K562 (cell line): ENCODE data around the gene POLR2C. TPM values are rescaled to one million over a fixed set of nuclear protein-coding genes. Genes with fewer than 3 reads are reported as not detected.

Experiments used
- ATAC-seq: fragments of 200-7000 bp; cut with Tn5 transposase; 3 replicates; pipeline ENCODE4 v1.9.1; 2020; ENCODE audit warnings: moderate library complexity
- BruUV-seq: library from RNA; stranded (reverse); fragments of 400-500 nt; replicated peaks from 2 replicates; lab custom pipeline; 2021; lab: Mats Ljungman, UMichigan
- CTCF ChIA-PET: fragments of 300-600 bp; formaldehyde crosslinking; extraction: SDS; loops from one replicate; lab custom pipeline; 2021; ENCODE audit warnings: low intra/inter-chr PET ratio; lab: Yijun Ruan, JAX
- POLR2A ChIA-PET: fragments of 300-600, 350-650 bp; sonication (Branson Sonifier 250); formaldehyde crosslinking; extraction: SDS; loops from one replicate; lab custom pipeline; 2021; ENCODE audit warnings: antibody characterized with exemption, inconsistent platforms; lab: Yijun Ruan, JAX
- DNase-seq, 4 experiments: peaks; one replicate each; pipeline versions ENCODE4 v3.0.0 to v3.0.0-alpha.2; 2011 to 2018; ENCODE audit warnings: low spot score in 3 of 4, mixed read lengths in 3 of 4; ENCODE audit errors: extremely low read depth in 1 of 4
- FAIRE-seq: peaks from 2 replicates; lab custom pipeline; 2011; peaks lifted over from hg19 to GRCh38; lab: Jason Lieb, UNC
- H2AFZ ChIP-seq: 2 replicates; pipeline ENCODE4 v1.6.0; 2011; ENCODE audit warnings: low read depth, low read length, control low read depth, inconsistent platforms
- H3K27ac ChIP-seq: fragments of 200-600 bp; 3 replicates; pipeline ENCODE4 v1.8.0; 2011; ENCODE audit warnings: low read depth, mild to moderate bottlenecking, control low read depth, inconsistent platforms, low read length, moderate library complexity, mixed read lengths; ENCODE audit errors: extremely low read depth
- H3K27me3 ChIP-seq, 2 experiments: fragments of 300-600 bp in 1 of 2; 2 replicates in 1 of 2; 3 replicates in 1 of 2; pipeline versions ENCODE4 v1.6.0 to v1.8.0; 2011; ENCODE audit warnings: inconsistent platforms in 2 of 2, low read length in 2 of 2, mild to moderate bottlenecking in 1 of 2, mixed read lengths in 1 of 2, moderate library complexity in 1 of 2; ENCODE audit not compliant: control insufficient read depth in 2 of 2, insufficient read depth in 2 of 2
- H3K36me3 ChIP-seq: fragments of 300-600 bp; 3 replicates; pipeline ENCODE4 v1.8.0; 2011; ENCODE audit warnings: mild to moderate bottlenecking, low read length, inconsistent platforms; ENCODE audit not compliant: control insufficient read depth, insufficient read depth
- H3K4me1 ChIP-seq, 2 experiments: fragments of 200-600 bp in 1 of 2; replicated peaks in 1 of 2; 2 replicates in 1 of 2; 3 replicates in 1 of 2; pipeline versions ENCODE4 v1.5.1 to v1.8.0; 2011; ENCODE audit warnings: inconsistent platforms in 2 of 2, low read length in 2 of 2, mild to moderate bottlenecking in 1 of 2, mixed read lengths in 1 of 2, moderate library complexity in 1 of 2; ENCODE audit not compliant: control insufficient read depth in 2 of 2, insufficient read depth in 2 of 2
- H3K4me2 ChIP-seq: 2 replicates; pipeline ENCODE4 v1.6.1; 2011; ENCODE audit warnings: low read length, control low read depth, inconsistent platforms, mixed read lengths; ENCODE audit not compliant: insufficient read depth
- H3K4me3 ChIP-seq: fragments of 200-600 bp; sonication (generic), shearing (Covaris generic); 2 replicates; pipeline ENCODE4 v1.5.1; 2016; ENCODE audit warnings: control low read depth, inconsistent platforms
- H3K79me2 ChIP-seq: fragments of 200-600 bp; 3 replicates; pipeline ENCODE4 v1.8.0; 2011; ENCODE audit warnings: low read length, inconsistent platforms; ENCODE audit not compliant: control insufficient read depth, insufficient read depth
- H3K9ac ChIP-seq, 2 experiments: 2 replicates each; pipeline versions ENCODE4 v1.6.0 to v1.6.1; 2011; ENCODE audit warnings: low read depth in 2 of 2, low read length in 2 of 2, control low read depth in 1 of 2, inconsistent platforms in 1 of 2, mild to moderate bottlenecking in 1 of 2, mixed read lengths in 1 of 2; ENCODE audit not compliant: insufficient read depth in 1 of 2
- H3K9me1 ChIP-seq: one replicate; pipeline ENCODE4 v1.6.0; 2011; ENCODE audit warnings: inconsistent platforms, mild to moderate bottlenecking, low read length, moderate library complexity; ENCODE audit not compliant: control insufficient read depth, insufficient read depth
- H3K9me3 ChIP-seq: replicated peaks from 2 replicates; pipeline ENCODE4 v1.5.1; 2011; ENCODE audit warnings: low read depth, low read length, inconsistent platforms; ENCODE audit not compliant: control insufficient read depth, insufficient read depth
- H4K20me1 ChIP-seq: replicated peaks from 2 replicates; pipeline ENCODE4 v1.6.1; 2011; ENCODE audit warnings: low read length, inconsistent platforms, mixed read lengths; ENCODE audit not compliant: control insufficient read depth, insufficient read depth
- ZNF134 ChIP-seq: fragments of 250-450 bp; sonication (Bioruptor Pico); conservative IDR thresholded peaks from 2 replicates; pipeline ENCODE4 v1.4.0; 2020
- WGBS: fragments of 100-300 bp; shearing (Covaris generic); methylation state at CpG from one replicate; pipeline ENCODE4 v1.1.6; 2016; ENCODE audit warnings: low coverage, mixed read lengths; ENCODE audit not compliant: insufficient coverage; ENCODE audit errors: missing lambda C conversion rate; 5-methylcytosine and 5-hydroxymethylcytosine counted together
- in situ Hi-C: fragments of 300-500 bp; cut with MboI; formaldehyde crosslinking; loops from 4 replicates; pipeline ENCODE4 v1.15.0; 2018; ENCODE audit warnings: inconsistent platforms, mixed read lengths
- intact Hi-C: fragments of 100-400 bp; cut with micrococcal nuclease; formaldehyde crosslinking; loops from 2 replicates; pipeline ENCODE4 v1.14.2; 2022
- polyA plus RNA-seq, 8 experiments: library from polyadenylated mRNA; depleted of rRNA in 4 of 8; stranded (reverse) in 5 of 8; unstranded in 3 of 8; fragments of >200 nt; fragmentation: Nextera tagmentation in 2 of 8; fragmentation: Illumina TruSeq in 1 of 8; extraction: Ambion mirVana in 2 of 8; extraction: Trizol in 1 of 8; gene quantifications; 2 replicates each; pipeline versions ENCODE4 v1.2.1 to v1.2.3, GENCODE V29; 2011 to 2014; ENCODE audit warnings: inconsistent platforms in 1 of 8, missing spikeins in 1 of 8
- total RNA-seq, 7 experiments: library from RNA; depleted of rRNA in 6 of 7; stranded (reverse); fragments of >200 nt in 6 of 7; fragmentation: Illumina TruSeq in 2 of 7; extraction: Trizol in 2 of 7; gene quantifications; 2 replicates each; pipeline versions ENCODE4 v1.2.1 to v1.2.3, GENCODE V29; 2011 to 2021; ENCODE audit warnings: low replicate concordance in 1 of 7
- TF ChIP-seq, protein P1 (sequence below), 2 experiments: IDR thresholded peaks in 1 of 2; conservative IDR thresholded peaks in 1 of 2; 2 replicates each; pipeline ENCODE4 v1.6.1; 2016; ENCODE audit warnings: low read depth in 2 of 2, mild to moderate bottlenecking in 1 of 2, missing compliant biosample characterization in 1 of 2, missing genetic modification characterization in 1 of 2, moderate library complexity in 1 of 2

Gene POLR2C
- total and polyA plus RNA-seq, 9 of the 15 experiments (the other 6 are each of a cell fraction or from before 2014, with no cell fraction given), result 70.3 to 163 (median 92.3) TPM

DNA sequence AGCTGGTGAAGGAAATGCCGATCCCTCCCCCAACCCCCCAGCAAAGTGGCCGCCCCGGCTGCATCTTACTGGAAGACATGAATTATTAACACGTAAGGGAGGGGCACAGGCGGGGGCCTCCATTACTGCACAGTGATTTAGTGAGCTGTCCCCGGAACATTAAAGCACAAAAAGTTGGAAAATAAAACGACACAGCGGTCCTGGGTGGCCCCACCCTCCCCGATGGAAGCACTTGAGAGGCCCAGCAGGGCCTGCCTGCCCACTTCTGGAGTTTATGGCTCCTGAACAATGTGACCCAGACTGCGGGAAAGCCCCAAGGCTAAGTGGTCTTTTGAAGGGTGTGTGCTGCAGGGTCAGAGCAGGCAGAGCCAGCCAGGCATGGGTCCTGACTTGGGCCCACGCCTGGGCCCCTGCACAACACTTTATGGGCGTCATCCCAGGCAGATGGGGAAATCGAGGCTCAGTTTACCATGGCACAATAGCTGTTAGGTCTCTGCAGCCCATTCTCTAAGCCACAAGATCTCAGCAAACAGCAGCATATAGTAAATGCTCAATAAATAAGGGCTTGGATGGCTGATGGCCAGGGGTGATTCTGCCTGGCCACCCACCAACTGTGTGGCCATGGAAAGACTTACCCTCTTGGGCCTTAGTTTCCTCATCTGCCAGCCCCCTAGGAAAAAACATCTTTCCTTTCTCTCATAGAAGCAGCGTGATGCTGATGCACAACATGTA, 51.1 kb downstream of the POLR2C start:
- WGBS, result 27% methylated on average over 14 of the region's 14 CpGs
- no peaks in the 10 kb centered on the region for H3K36me3 ChIP-seq

More for the DNA sequence above, 51.1 kb downstream of the POLR2C start:
- Histone ChIP-seq H3K4me1 (peaks cover 0 to 18% of the 10 kb centered on the region in 2 experiments; a peak in 3 of 5 replicates), H3K27me3 (no peaks in the 10 kb centered on the region), H2AFZ (no peak overlapping the region), H3K4me3 (no peak overlapping the region), H3K9me3 (no peaks in the 10 kb centered on the region)
- in situ Hi-C loops (no loop called here), intact Hi-C loops (loop anchor here (10.0 kb wide), 1 partner anchor 429 kb away; no protein-coding TSS in a partner anchor)
- CTCF ChIA-PET, result no interaction called here
- TF ChIP-seq, protein P1, sequence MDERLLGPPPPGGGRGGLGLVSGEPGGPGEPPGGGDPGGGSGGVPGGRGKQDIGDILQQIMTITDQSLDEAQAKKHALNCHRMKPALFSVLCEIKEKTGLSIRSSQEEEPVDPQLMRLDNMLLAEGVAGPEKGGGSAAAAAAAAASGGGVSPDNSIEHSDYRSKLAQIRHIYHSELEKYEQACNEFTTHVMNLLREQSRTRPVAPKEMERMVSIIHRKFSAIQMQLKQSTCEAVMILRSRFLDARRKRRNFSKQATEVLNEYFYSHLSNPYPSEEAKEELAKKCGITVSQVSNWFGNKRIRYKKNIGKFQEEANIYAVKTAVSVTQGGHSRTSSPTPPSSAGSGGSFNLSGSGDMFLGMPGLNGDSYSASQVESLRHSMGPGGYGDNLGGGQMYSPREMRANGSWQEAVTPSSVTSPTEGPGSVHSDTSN (CRISPR knock-in tag; IDR thresholded peaks at IDR 0.05; ENCODE audit: low read depth), result no peak
- TF ChIP-seq, protein P1 (tag; conservative IDR thresholded peaks at IDR 0.05; ENCODE audit: low read depth), result 0 out of 2 replicates have a peak, but pooled peaks have one; percentile 32
- TF ChIP-seq ZNF134 (CRISPR knock-in tag), result no peak
- TF ChIP-seq, all 486 proteins: peak for 1
- FAIRE-seq (no peak), ATAC-seq (no peak), DNase-seq (no peak)
- no TSS peak for BruUV-seq
- H3K9ac ChIP-seq, result peak overlapping the region in 1 of 2 experiments; percentile 40; a peak in 1 of 4 replicates
- no peaks in the 10 kb centered on the region for H3K9me1 ChIP-seq
- H3K27ac ChIP-seq, result no peak overlapping the region
- 0 out of 2 replicates have a peak, but pooled peaks cover 3% of the 10 kb centered on the region for H4K20me1 ChIP-seq
- POLR2A ChIA-PET, result interaction anchor here (0.5 to 1.5 kb wide), 4 partner anchors 10 to 26 kb away, joined by 3 to 4 read pairs (median 4); no protein-coding TSS in a partner anchor
- H3K79me2 ChIP-seq, result no peaks in the 10 kb centered on the region
- no peak overlapping the region for H3K4me2 ChIP-seq
